Measurements from ENCODE around the gene CDC14B.
"Not testable (repeated sequence)": the region's sequence is repeated elsewhere in the genome, so short reads cannot be mapped to it uniquely, and the experiment has no call there.

Gene CDC14B

GRCh38 chr9:96621618-96622017 lies 2.0 kb upstream of the CDC14B start:
- no peak for DNase-seq

- DNase-seq = no peak
Measured at GRCh38 chr9:96620832-96621269, 1.2 kb upstream of the CDC14B start.

GRCh38 chr9:96620181-96620514 lies 505 bp upstream of the CDC14B start:
- no peak for DNase-seq

- DNase-seq = no peak
Measured at GRCh38 chr9:96619124-96619465, 548 bp downstream of the CDC14B start.

- no peak for DNase-seq
Measured at GRCh38 chr9:96618209-96619123, 1.2 kb downstream of the CDC14B start.

- DNase-seq = no peak
Measured at GRCh38 chr9:96617439-96618185, 2.0 kb downstream of the CDC14B start.

GRCh38 chr9:96616817-96617438 lies 2.7 kb downstream of the CDC14B start:
- no peak for DNase-seq

GRCh38 chr9:96615411-96615810 lies 4.2 kb downstream of the CDC14B start:
- no peak for DNase-seq

- DNase-seq = not testable (repeated sequence)
Measured at GRCh38 chr9:96614664-96615063, 5.0 kb downstream of the CDC14B start.

GRCh38 chr9:96612966-96613589 lies 6.6 kb downstream of the CDC14B start:
- no peak for DNase-seq

GRCh38 chr9:96612105-96612965 lies 7.3 kb downstream of the CDC14B start:
- no peak for DNase-seq

- no peak for DNase-seq
Measured at GRCh38 chr9:96611302-96611701, 8.3 kb downstream of the CDC14B start.

- no peak for DNase-seq
Measured at GRCh38 chr9:96609732-96610131, 9.9 kb downstream of the CDC14B start.

GRCh38 chr9:96607971-96608370 lies 11.7 kb downstream of the CDC14B start:
- DNase-seq = no peak

GRCh38 chr9:96605328-96605727 lies 14.3 kb downstream of the CDC14B start:
- DNase-seq = no peak

- no peak for DNase-seq
Measured at GRCh38 chr9:96604004-96604319, 15.7 kb downstream of the CDC14B start.

GRCh38 chr9:96603305-96604003 lies 16.2 kb downstream of the CDC14B start:
- DNase-seq = no peak

GRCh38 chr9:96599298-96599697 lies 20.3 kb downstream of the CDC14B start:
- no peak for DNase-seq

GRCh38 chr9:96596601-96597111 lies 23.0 kb downstream of the CDC14B start:
- DNase-seq = no peak

- no peak for DNase-seq
Measured at GRCh38 chr9:96587338-96588315, 32.0 kb downstream of the CDC14B start.

All from activated naive CD4-positive, alpha-beta T cell (primary cell).